OCI-LY3 (cell line): ENCODE data around the gene CREBBP.

Source experiments
- CTCF ChIP-seq: fragments of 200-600, 300-600 bp; sonication (generic); IDR thresholded peaks from 2 replicates; pipeline ENCODE4 v1.5.1; 2014; ENCODE audit warnings: antibody characterized with exemption, low read length, low read depth
- EZH2phosphoT487 ChIP-seq: fragments of 200-600 bp; shearing (Covaris generic); IDR thresholded peaks from 2 replicates; pipeline ENCODE4 v1.6.1; 2018; ENCODE audit warnings: antibody characterized with exemption, mixed run types, low read depth

- TF ChIP-seq CTCF = no peak
- TF ChIP-seq EZH2phosphoT487 = no peak
These were observed 30.6 kb downstream of the CREBBP start for GRCh38 chr16:3849751-3850543.
